Lower lobe of right lung (tissue), 2 donors: ENCODE measurements around the gene PHYHIPL. TPM values are rescaled to one million over a fixed set of nuclear protein-coding genes. Genes with fewer than 3 reads are reported as not detected.

Source experiments
- ATAC-seq, 2 donors: fragments of 200-7000 bp; cut with Tn5 transposase; one replicate each; pipeline ENCODE4 v1.9.1; 2020 to 2022; ENCODE audit warnings: mild to moderate bottlenecking in 2 of 2, moderate library complexity in 2 of 2
- DNase-seq: peaks from one replicate; pipeline ENCODE4 v3.0.0-alpha.2; 2020
- H3K27ac ChIP-seq: fragments of 200-600 bp; one replicate; pipeline ENCODE4 v1.8.0; 2022
- H3K27me3 ChIP-seq: fragments of 200-600 bp; one replicate; pipeline ENCODE4 v1.8.0; 2022; ENCODE audit warnings: low read depth
- H3K36me3 ChIP-seq: fragments of 200-600 bp; one replicate; pipeline ENCODE4 v1.8.0; 2022; ENCODE audit warnings: mild to moderate bottlenecking
- H3K4me1 ChIP-seq: fragments of 200-600 bp; one replicate; pipeline ENCODE4 v1.8.0; 2022
- H3K4me3 ChIP-seq: fragments of 200-600 bp; one replicate; pipeline ENCODE4 v1.8.0; 2022; ENCODE audit warnings: mild to moderate bottlenecking
- H3K9me3 ChIP-seq: fragments of 200-600 bp; one replicate; pipeline ENCODE4 v1.8.0; 2022
- intact Hi-C: fragments of 100-400 bp; cut with DNase I; formaldehyde crosslinking; loops from one replicate; pipeline ENCODE4 v1.11.0; 2022
- total RNA-seq: library from RNA; stranded (reverse); fragmentation: NEBNext Ultra II Directional; extraction: Animal tissue kit (Norgen Biotek cat#: 25700); gene quantifications from one replicate; pipeline ENCODE4 v1.2.1, GENCODE V29; 2021
- TF ChIP-seq, protein P1 (sequence below): fragments of 200-600 bp; IDR thresholded peaks from one replicate; pipeline ENCODE4 v1.8.0; 2022; ENCODE audit warnings: antibody characterized with exemption, mild to moderate bottlenecking
- donor health status: DM: no; HTN: yes; CAD: no; lungs with severe emphysema.

The PHYHIPL gene
- total RNA-seq, 1 donor from 2014 or later = not detected

- H3K36me3 ChIP-seq = no peaks in the 10 kb centered on the region
- no peak overlapping the region for H3K27ac ChIP-seq
- TF ChIP-seq, protein P1, sequence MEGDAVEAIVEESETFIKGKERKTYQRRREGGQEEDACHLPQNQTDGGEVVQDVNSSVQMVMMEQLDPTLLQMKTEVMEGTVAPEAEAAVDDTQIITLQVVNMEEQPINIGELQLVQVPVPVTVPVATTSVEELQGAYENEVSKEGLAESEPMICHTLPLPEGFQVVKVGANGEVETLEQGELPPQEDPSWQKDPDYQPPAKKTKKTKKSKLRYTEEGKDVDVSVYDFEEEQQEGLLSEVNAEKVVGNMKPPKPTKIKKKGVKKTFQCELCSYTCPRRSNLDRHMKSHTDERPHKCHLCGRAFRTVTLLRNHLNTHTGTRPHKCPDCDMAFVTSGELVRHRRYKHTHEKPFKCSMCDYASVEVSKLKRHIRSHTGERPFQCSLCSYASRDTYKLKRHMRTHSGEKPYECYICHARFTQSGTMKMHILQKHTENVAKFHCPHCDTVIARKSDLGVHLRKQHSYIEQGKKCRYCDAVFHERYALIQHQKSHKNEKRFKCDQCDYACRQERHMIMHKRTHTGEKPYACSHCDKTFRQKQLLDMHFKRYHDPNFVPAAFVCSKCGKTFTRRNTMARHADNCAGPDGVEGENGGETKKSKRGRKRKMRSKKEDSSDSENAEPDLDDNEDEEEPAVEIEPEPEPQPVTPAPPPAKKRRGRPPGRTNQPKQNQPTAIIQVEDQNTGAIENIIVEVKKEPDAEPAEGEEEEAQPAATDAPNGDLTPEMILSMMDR = no peak
- DNase-seq = no peak
- intact Hi-C loops = no loop called here
- H3K4me1 ChIP-seq = no peaks in the 10 kb centered on the region
- H3K27me3 ChIP-seq = no peaks in the 10 kb centered on the region
- no peak for ATAC-seq
- no peak overlapping the region for H3K4me3 ChIP-seq
- H3K9me3 ChIP-seq = no peaks in the 10 kb centered on the region
Measured at GRCh38 chr10:59289853-59290252, 113.4 kb downstream of the PHYHIPL start.

GRCh38 chr10:59290448-59290847 lies 114.0 kb downstream of the PHYHIPL start:
- ATAC-seq = no peak
- TF ChIP-seq, protein P1 = no peak
- no peak for DNase-seq
- intact Hi-C loops = no loop called here
- Histone ChIP-seq H3K4me1 (no peaks in the 10 kb centered on the region), H3K27me3 (no peaks in the 10 kb centered on the region), H3K4me3 (no peak overlapping the region), H3K27ac (no peak overlapping the region), H3K36me3 (no peaks in the 10 kb centered on the region), H3K9me3 (no peaks in the 10 kb centered on the region)

Other genes starting within 250 kb of the PHYHIPL start
- 13.9 TPM for gene FAM13C, start 185.9 kb downstream of the PHYHIPL start, total RNA-seq